ENCODE results near the gene CACNA1D.

CACNA1D gene

DNA sequence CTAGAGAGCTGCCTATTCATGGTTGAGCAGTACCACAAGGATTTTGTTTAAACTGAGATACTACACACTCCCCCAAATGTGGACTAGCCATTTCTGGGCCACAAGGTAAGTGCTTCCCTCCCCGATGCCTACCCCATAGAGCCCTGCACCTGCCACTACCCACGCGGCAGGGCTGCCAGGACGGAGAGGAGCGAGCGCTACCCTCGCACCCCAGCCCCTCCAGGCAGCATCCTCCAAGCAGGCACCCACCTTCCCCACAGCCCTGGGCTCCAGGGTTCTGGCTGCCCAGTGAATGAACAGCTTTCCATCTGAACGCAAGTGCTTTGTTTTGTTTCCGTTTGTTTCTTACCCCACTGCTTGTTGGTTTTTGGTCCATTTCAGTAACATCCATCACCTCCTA lies 292.6 kb downstream of the CACNA1D start:
- no peak for DNase-seq (ENCODE audit: low read depth, low spot score)

DNA sequence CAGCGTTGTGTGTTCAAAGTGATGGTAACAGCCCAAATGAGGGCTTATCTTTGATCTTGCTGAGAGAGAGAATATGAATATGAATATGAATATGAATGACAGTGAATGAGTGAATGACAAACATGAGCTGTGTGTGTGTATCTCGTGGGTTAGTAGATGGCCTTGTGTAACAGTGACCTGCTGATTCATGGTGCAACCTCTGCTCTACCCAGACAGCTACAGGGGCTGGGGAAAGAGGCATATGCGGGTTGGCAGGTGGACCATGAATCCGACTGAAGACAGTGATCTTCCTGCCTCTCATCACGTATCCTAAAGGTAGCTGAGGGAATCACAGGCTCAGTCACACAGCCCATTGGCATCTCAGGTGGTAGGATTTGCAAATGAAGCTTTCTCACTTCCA lies 293.6 kb downstream of the CACNA1D start:
- no peak for DNase-seq (ENCODE audit: low read depth, low spot score)

DNA sequence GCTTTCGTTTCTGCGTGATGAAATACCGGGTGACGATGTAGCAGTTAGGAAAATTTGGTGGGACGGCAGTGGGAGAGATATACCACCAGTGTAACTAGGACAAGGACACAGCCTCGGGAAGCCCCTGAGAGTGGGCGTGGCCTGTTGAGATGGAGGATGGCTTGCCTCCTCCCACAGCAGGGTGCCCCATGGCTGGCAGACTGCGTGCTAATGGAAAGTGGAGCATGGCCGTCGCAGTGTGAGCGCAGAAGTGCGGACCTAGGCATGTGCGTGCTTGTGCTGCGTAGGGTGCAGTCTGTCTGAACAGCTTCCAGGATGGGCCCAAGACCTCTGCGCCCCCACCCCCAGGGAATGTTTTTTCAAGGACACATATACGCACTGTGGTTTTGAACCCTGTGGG lies 295.0 kb downstream of the CACNA1D start:
- DNase-seq (ENCODE audit: low read depth, low spot score): no peak

DNA sequence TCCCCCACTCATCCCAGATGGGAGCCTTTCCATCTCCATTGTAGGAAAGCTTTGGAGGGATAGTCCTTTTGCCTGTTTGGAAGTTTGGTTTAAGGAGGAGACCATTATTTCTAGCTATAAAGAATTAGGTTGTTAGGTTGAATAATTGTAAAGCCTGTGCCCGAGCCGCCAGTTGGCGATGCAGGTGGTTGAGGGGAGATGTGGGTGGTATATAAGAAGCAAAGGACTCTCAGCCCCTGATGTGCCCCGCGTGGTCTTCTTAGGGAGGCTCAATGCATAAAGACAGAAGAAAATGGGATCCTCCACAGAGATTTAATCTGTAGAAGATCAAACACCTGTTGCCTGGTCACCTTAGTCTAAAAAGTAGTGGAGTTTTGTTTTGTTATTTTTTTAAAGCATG lies 296.1 kb downstream of the CACNA1D start:
- no peak for DNase-seq (ENCODE audit: low read depth, low spot score)

DNA sequence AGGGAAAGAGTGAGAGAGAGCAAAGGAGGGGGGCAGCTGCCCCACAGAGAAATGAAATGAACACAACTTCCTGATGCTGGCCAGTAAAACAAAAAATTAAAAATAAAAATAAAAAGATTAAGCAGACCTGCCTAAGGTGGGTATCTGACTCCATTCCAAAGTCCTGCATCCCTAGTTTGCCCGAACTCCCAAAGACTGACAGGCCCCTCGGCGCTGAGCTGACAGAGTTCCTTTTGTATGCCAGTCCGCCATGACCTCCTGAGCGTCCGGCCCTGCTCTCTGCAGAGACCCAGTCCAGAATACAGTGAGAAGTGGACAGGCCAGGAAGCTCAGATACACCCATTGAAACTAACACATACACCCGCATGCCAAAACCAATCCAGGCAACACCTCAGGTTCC lies 296.9 kb downstream of the CACNA1D start:
- DNase-seq (ENCODE audit: low read depth, low spot score): no peak

DNA sequence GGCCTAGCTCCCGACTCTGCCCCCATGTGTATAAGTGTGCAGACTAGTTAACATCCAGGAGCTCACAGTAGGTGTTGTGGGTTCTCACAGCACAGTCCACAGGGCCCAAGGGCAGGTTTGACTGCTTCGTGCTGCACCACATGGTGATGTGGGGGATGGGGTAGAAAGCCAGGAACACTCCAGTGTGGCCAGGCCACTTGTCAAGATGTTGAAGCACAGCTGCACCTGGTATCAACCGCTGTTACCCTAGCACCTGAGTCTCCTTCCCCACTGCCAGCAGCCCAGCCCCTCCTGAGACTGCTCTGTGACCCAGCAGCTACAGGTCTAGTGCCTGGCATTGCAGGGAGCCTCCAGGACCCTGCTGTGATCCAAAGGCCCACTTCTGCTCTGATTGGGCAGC lies 298.5 kb downstream of the CACNA1D start:
- DNase-seq (ENCODE audit: low read depth, low spot score): no peak

DNA sequence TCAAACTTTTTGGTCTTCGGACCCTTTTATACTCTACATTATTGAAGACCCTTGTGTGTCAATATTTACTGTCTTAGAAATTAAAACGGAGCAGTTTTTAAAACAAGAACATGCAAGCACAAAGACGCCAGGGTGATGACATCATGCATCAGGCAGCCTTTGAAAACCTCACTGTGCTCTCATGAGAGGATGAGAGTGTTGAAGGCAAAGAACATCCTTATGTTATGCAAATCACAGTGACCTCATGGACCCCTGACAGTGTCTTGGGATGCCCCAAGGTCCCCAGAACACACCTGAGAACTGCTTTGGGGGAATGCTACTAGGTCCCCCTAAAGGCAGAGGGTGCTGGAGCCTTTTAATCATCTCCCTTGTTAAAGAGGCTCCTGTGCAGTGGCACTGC lies 300.2 kb downstream of the CACNA1D start:
- DNase-seq (ENCODE audit: low read depth, low spot score): no peak

DNA sequence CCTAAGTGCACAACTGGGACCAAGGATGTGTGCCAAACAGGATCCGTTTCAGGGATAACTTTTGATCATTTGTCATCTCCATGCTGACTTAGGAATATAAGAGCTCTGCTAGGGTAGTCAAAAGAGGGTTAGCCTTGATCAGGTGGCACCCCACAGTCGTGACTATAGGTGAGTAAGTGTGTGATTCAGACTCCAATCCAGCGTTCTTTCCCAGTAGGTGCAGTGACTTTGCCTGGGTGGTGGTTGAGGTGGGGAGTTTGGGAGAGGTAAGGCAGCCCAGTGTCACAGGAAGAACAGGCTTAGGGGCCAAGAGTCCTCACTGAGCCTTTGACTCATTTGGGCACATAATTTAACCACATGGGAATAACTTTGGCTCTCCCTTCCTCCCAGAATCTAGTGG lies 300.8 kb downstream of the CACNA1D start:
- no peak for DNase-seq (ENCODE audit: low read depth, low spot score)

DNA sequence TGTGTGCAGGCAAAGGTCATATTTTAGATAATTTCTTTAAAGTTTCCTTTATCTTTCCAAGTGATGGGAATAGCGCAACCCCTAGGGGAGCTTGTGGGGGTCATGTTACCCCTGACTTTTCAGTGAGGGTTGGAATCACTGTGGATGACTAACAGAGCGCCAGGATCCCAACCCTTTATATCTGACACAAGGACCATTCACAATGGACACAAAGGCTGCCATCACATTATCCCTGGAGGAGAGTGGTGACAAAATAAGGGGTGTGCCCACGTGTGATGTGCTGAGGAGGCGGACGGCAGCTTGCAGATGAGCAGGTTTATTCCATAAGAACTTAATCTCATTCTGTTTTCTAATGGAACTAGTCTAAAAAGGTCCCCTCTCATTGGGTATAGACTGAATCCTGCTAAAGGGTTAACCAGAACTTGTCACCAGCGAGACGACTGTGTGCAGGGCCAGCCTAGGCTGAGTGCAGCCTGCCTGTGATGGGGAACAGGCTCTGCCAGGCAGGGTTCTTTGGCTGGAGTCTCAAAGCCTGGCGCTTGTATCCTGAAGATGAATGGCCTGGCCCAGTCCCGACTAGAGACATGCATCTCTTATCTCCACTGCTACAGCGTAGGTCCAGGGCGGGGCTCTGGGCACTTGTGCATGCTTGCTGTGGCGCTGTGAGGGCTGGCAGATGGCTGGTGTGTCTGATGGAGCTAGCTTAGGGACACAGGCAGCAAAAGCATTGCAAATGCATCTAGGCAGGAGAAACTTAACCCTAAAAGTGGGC lies 301.6 kb downstream of the CACNA1D start:
- DNase-seq (ENCODE audit: low read depth, low spot score): no peak

DNA sequence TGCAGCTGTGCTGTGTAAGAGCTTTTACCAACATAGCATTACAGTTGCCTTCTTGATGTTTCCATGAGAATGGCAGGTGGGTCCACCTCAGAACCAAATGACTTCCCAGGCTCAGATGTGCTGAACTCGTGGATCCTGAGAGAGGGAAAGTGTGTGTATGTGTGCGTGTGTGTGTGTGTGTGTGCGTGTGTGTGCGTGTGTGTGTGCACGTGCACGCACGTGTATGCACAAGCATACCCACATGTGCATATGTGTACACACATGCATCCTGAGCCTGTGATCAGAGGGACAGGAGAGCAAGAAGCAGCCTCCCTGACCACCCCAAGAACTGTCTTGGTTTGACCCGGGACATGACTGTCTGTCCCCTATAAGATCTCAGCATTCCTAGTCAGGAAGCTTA lies 303.7 kb downstream of the CACNA1D start:
- DNase-seq (ENCODE audit: low read depth, low spot score): no peak

DNA sequence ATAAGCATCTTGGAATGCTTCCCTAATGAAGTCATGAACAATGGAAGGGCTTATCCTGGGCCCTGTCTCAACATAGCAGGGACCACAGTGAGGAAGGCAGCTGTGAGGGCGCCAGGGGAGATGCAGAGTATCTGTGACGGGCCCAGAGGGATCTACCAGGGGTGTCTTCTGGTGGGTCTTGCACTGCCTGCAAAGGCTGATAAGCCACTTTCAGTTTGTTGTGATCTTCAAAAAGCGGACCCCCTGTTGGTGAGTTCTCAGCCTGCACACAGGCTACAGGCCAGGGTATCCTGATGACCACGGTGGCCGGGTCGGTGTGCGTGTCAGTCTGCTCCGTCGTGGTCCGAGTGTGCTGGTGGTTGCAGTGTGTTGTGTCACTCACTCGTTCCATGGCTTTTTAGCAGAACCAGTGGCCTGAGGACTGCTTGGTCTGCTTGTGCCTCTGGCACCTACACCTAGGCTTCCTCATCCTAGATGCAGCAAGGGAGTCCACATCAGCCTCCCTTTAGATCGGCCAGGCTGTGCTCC lies 305.0 kb downstream of the CACNA1D start:
- DNase-seq (ENCODE audit: low read depth, low spot score): no peak

DNA sequence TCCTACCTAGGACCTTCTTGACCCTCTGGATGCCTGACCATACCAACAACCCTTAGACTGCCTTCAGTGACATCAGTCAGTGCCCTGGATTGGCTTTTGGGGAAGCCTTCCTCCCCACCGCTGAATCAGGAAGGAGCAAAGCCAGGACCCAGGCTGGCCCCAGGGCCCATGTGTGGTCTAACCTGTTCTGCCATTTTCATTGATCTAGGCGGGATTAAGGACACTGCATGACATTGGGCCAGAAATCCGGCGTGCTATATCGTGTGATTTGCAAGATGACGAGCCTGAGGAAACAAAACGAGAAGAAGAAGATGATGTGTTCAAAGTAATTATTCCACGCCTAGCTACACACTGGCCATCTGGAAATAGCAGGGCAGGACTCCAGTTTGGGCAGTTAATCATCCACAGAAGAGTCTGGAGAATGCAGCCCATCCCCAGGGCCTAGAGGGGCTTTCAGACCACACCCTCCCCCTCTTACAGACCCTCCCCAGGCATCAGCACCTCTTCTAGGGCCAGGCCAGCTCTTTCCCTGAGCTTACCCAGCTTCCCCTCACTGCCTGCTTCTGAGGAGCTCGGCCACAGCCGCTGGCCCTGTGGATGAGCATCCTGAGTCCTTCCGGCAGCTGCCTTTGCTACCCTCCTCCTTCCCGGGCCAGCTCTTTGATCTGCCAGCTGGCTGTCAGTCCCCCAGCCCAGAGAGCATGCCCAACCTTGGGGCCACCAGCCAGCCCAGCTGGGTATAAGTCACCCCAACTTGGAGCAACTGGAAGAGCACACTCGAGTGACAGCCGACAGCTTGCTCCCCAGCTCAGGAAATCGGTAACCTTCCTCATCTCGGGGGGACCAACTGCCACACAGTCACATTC lies 305.9 kb downstream of the CACNA1D start:
- DNase-seq (ENCODE audit: low read depth, low spot score): no peak

DNA sequence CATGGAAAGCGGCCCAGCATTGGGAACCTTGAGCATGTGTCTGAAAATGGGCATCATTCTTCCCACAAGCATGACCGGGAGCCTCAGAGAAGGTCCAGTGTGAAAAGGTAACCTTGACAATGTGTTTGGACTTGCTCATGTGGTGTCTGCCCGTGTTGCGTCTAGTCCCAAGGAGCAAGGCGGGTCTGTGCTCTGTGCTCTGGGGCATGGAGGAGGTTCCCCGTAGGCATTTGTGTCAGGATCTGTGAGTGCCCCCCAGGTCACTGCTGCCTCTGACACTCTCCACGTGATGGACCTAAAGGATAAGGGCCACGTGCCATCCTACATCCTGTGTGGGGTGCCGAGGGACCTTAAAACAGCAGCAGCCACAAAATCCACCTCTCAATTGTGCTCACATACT lies 306.9 kb downstream of the CACNA1D start:
- no peak for DNase-seq (ENCODE audit: low read depth, low spot score)

DNA sequence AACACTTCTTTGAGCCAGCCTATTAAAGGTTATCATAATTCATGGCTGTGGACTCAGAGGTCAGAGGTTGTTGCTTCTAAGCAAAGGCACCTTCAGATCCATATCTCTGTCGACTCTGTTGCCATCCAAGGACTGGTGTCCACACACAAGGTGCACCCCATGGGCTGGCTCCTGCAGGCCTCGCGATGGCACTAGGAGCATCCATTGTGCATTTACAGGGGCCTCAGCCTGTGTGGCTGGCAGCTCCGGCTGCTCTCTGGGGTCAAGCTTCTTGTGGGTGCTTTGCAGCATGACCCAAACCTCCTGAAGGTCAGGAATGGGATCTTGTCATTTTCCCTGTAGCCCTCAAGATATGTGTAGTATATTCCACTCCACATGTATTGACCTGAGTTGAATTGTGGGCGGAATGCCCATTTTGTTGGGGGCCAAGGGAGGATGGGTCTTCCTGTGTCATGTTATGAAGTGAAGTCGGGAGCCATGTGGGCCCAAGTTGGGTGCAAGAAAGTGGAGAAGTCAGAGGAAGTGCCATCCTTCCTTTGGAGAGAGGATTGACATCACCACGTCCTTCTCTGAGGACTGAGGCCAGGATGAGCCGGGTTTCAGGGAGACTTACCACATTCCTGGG lies 308.0 kb downstream of the CACNA1D start:
- DNase-seq (ENCODE audit: low read depth, low spot score): no peak

DNA sequence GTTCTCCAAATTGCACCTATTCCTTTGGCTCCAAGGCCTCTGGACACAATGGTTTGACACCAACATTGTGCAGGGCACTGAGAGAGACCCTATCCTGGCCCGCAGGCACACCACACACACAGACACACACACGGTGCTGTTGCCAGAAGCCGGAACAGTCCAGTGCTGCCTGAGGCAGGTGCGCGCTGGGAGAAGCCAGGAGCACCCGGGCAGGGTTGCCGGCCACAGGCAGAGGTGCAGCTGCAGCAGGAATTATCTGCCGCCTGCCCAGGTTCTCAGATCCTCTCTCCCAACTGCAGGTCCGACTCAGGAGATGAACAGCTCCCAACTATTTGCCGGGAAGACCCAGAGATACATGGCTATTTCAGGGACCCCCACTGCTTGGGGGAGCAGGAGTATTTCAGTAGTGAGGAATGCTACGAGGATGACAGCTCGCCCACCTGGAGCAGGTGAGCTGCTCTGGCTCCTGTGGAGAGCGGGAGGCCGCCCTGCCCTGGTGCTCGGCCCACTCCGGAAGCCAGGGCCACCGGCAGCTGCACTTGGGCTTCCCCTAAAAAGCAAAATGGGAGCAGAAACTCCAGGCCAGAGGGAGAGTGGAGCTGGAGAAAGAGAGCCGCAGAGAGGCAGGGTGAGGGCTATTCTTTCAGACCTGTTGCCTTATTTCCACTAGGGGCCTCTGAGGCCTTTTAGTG lies 308.9 kb downstream of the CACNA1D start:
- no peak for DNase-seq (ENCODE audit: low read depth, low spot score)

DNA sequence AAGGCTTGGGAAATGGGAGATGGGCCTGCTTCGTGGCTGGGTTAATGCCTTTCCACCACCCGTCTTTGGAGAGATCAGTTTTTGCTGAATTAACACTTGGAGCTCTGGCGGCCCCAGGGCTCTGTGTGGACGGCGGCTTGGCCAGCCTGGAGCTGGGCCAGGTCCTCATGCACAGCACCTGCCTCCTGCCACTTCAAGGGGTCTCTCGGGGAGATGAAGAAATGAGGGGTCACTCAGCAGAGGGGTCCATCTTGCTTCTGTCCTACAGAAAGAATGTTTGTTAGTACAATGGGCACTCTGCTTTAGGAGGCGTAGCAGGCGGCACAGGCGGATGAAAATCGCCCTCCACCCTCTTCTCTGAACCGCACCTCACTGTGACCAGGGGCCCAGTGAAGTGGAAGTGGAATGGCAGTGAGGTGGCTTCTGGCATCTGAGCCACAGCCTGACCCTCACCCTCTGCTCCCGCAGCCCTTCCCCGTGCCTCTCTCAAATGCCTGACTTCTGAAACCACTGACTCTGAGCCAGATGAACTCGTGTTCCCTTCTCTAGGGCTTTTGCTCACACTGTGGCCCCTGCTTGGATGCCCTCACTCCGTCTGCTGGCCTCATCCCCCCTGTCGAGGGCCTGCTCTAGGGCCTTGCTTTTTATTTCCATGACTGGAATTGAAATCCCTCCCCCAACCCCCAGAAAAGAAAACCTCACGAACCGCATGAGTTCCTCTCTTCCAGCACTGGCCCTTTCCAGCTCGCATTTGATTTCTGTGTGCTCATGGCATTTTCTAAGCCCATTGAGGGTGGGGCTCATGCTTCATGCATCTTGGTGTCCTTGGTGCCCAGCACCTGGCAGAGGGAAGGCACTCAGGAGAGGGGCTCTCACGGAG lies 309.6 kb downstream of the CACNA1D start:
- DNase-seq (ENCODE audit: low read depth, low spot score): no peak

DNA sequence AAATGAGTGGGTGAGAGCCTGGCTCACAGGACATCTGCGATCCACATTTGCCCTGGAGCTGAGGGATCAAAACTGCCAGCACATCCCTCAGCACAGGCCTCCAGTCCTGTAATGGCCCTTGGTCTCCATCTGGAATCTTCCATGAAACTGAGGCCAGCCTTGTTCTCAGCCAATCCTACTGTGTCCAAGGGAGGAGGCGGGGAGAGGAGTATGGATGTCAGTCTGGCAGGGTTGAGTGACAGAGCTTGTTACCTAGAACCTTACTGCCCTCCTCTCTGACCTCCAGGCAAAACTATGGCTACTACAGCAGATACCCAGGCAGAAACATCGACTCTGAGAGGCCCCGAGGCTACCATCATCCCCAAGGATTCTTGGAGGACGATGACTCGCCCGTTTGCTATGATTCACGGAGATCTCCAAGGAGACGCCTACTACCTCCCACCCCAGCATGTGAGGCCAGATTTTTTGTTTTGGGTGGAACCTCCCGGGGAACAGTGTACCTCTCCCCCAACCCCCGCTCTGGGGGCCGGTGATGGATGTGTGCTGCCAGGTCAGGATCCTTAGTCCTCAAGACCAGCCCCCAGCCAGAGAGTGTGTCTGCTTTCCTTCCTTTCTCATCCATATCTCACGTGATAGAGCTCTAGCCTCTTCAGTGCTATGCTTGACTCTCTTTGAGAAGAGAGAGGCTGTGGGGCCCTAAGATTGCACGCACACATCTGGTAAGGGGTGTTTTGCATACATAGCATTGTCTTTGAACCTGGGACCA lies 310.5 kb downstream of the CACNA1D start:
- no peak for DNase-seq (ENCODE audit: low read depth, low spot score)

DNA sequence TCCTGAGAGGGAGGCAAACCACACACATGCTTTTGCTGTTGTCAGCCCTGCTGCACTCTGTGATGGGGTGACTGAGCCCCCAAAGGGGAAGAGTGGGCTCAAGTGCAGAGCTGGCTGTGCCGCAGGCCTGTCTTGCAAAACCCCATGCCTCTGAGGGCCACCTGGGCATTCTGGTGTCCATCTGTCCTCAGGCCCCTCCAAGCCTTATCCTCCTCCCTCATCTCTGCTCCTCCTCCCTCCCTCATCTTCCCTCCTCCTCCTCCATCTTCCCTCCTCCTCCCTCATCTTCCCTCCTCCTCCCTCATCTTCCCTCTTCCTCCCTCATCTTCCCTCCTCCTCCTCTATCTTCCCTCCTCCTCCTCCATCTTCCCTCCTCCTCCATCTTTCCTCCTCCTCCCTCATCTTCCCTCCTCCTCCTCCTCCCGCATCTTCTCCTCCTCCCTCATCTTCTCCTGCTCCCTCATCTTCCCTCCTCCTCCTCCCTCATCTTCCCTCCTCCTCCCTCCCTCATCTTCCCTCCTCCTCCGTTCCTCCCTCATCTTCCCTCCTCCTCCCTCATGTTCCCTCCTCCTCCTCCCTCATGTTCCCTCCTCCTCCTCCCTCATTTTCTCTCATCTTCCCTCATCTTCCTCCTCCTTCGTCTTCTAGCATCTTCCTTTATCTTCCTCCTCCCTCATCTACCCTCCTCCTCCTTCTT lies 311.2 kb downstream of the CACNA1D start:
- DNase-seq (ENCODE audit: low read depth, low spot score): no peak
